GM12878 (cell line): ENCODE measurements around the gene MEAK7. TPM values are rescaled to one million over a fixed set of nuclear protein-coding genes. Genes with fewer than 3 reads are reported as not detected.

ENCODE experiments used
- ATAC-seq: fragments of 200-7000 bp; cut with Tn5 transposase; 3 replicates; pipeline ENCODE4 v1.9.1; 2020; ENCODE audit warnings: mild to moderate bottlenecking, moderate library complexity
- BruUV-seq: library from RNA; stranded (reverse); fragments of 400-500 nt; replicated peaks from 2 replicates; lab custom pipeline; 2021; lab: Mats Ljungman, UMichigan
- CTCF ChIA-PET: fragments of 300-600 bp; sonication (Branson Sonifier 250); formaldehyde crosslinking; extraction: SDS; loops from one replicate; lab custom pipeline; 2021; ENCODE audit warnings: inconsistent platforms; lab: Yijun Ruan, JAX
- POLR2A ChIA-PET: fragments of 350-600 bp; formaldehyde crosslinking; extraction: SDS; loops from one replicate; lab custom pipeline; 2021; ENCODE audit warnings: inconsistent platforms; lab: Charles Lee
- RAD21 ChIA-PET: fragments of 300-600 bp; sonication (Branson Sonifier 250); formaldehyde crosslinking; loops from one replicate; lab custom pipeline; 2023; ENCODE audit warnings: antibody characterized with exemption; ENCODE audit not compliant: unreplicated experiment; lab: Charles Lee
- SMC1A ChIA-PET: fragments of 300-600 bp; sonication (Branson Sonifier 250); formaldehyde crosslinking; loops from one replicate; lab custom pipeline; 2023; ENCODE audit not compliant: unreplicated experiment, uncharacterized antibody; lab: Charles Lee
- DNase-seq: peaks from one replicate; pipeline ENCODE4 v3.0.0-alpha.2; 2011; ENCODE audit warnings: low read depth, low spot score
- FAIRE-seq: peaks from 3 replicates; lab custom pipeline; 2011; peaks lifted over from hg19 to GRCh38; lab: Jason Lieb, UNC
- H2AFZ ChIP-seq: 2 replicates; pipeline ENCODE4 v1.6.0; 2011; ENCODE audit warnings: low read depth, low read length, control low read depth; ENCODE audit not compliant: control insufficient read depth
- H3K27ac ChIP-seq: 2 replicates; pipeline ENCODE4 v1.5.1; 2011; ENCODE audit warnings: control low read depth; ENCODE audit not compliant: control insufficient read depth, insufficient read depth
- H3K27me3 ChIP-seq, 2 experiments: replicated peaks in 1 of 2; 2 replicates each; pipeline versions ENCODE4 v1.6.0 to v1.6.1; 2011; ENCODE audit warnings: low read length in 1 of 2; ENCODE audit not compliant: control insufficient read depth in 2 of 2, insufficient read depth in 2 of 2
- H3K36me3 ChIP-seq, 2 experiments: 2 replicates each; pipeline ENCODE4 v1.5.1; 2011; ENCODE audit warnings: low read length in 1 of 2; ENCODE audit not compliant: control insufficient read depth in 2 of 2, insufficient read depth in 2 of 2
- H3K4me1 ChIP-seq: 2 replicates; pipeline ENCODE4 v1.6.1; 2011; ENCODE audit warnings: mild to moderate bottlenecking, low read length, moderate library complexity, mixed read lengths; ENCODE audit not compliant: control insufficient read depth, insufficient read depth
- H3K4me2 ChIP-seq: 2 replicates; pipeline ENCODE4 v1.6.0; 2011; ENCODE audit warnings: control low read depth; ENCODE audit not compliant: control insufficient read depth, insufficient read depth
- H3K4me3 ChIP-seq: fragments of 200-600 bp; sonication (generic); 2 replicates; pipeline ENCODE4 v1.5.1; 2016
- H3K79me2 ChIP-seq: 2 replicates; pipeline ENCODE4 v1.6.0; 2011; ENCODE audit warnings: low read length; ENCODE audit not compliant: control insufficient read depth, insufficient read depth
- H3K9ac ChIP-seq: 2 replicates; pipeline ENCODE4 v1.8.0; 2011; ENCODE audit warnings: low read length, control low read depth, mixed read lengths; ENCODE audit not compliant: control insufficient read depth, insufficient read depth
- H3K9me3 ChIP-seq: replicated peaks from 3 replicates; pipeline ENCODE4 v1.5.1; 2011; ENCODE audit warnings: mild to moderate bottlenecking, low read length; ENCODE audit not compliant: control insufficient read depth, insufficient read depth
- H4K20me1 ChIP-seq: 2 replicates; pipeline ENCODE4 v1.6.0; 2011; ENCODE audit not compliant: control insufficient read depth, insufficient read depth
- MYB ChIP-seq: fragments of 150-350 bp; IDR thresholded peaks from 2 replicates; pipeline ENCODE4 v1.6.1; 2014; ENCODE audit warnings: mild to moderate bottlenecking, low read depth, low read length, borderline replicate concordance
- SIX5 ChIP-seq: IDR thresholded peaks from 2 replicates; pipeline ENCODE4 v1.6.1; 2011; ENCODE audit warnings: mild to moderate bottlenecking, low read depth, low read length, moderate library complexity; ENCODE audit not compliant: severe bottlenecking
- SUZ12 ChIP-seq: fragments of 200-600 bp; sonication (generic); IDR thresholded peaks from one replicate; pipeline ENCODE4 v1.6.1; 2018; ENCODE audit warnings: antibody characterized with exemption, mild to moderate bottlenecking; ENCODE audit not compliant: unreplicated experiment
- WGBS: methylation state at CpG from one replicate; pipeline ENCODE4 v1.1.6; 2016; ENCODE audit warnings: low lambda C conversion rate; ENCODE audit not compliant: insufficient replicate concordance, insufficient coverage; ENCODE audit errors: missing lambda C conversion rate; 5-methylcytosine and 5-hydroxymethylcytosine counted together
- in situ Hi-C: fragments of 300-500 bp; cut with MboI; formaldehyde crosslinking; loops from 9 replicates; pipeline ENCODE4 v1.14.3; 2018; ENCODE audit warnings: mixed read lengths
- intact Hi-C: fragments of 100-400 bp; cut with micrococcal nuclease; formaldehyde crosslinking; loops from one replicate; pipeline ENCODE4 v1.14.2; 2022; ENCODE audit not compliant: unreplicated experiment
- polyA plus RNA-seq, 11 experiments: library from polyadenylated mRNA; depleted of rRNA in 4 of 11; unstranded in 6 of 11; stranded (reverse) in 5 of 11; fragments of >200 nt; fragmentation: Nextera tagmentation in 4 of 11; fragmentation: Illumina TruSeq in 1 of 11; extraction: Ambion mirVana in 4 of 11; extraction: Trizol in 1 of 11; gene quantifications; 1 replicate in 1 of 11; 2 replicates in 10 of 11; pipeline versions ENCODE4 v1.2.1 to v1.2.3, GENCODE V29; 2011 to 2016; ENCODE audit warnings: inconsistent platforms in 2 of 11, missing spikeins in 2 of 11, low read depth in 1 of 11
- total RNA-seq, 4 experiments: library from RNA; depleted of rRNA in 3 of 4; stranded (reverse); fragments of >200 nt in 3 of 4; fragmentation: Illumina TruSeq in 1 of 4; extraction: Trizol in 1 of 4; gene quantifications; 2 replicates each; pipeline versions ENCODE4 v1.2.1 to v1.2.3, GENCODE V29; 2013 to 2021
- TF ChIP-seq, protein P1 (sequence below): fragments of 450-650 bp; formaldehyde crosslinking; IDR thresholded peaks from 2 replicates; pipeline ENCODE4 v1.4.0; 2022; ENCODE audit warnings: mild to moderate bottlenecking, moderate library complexity
- TF ChIP-seq, protein P2 (sequence below): fragments of 450-650 bp; IDR thresholded peaks from 2 replicates; pipeline ENCODE4 v1.6.1; 2017; ENCODE audit warnings: mild to moderate bottlenecking
- TF ChIP-seq, protein P3 (sequence below): fragments of 450-650 bp; IDR thresholded peaks from 2 replicates; pipeline ENCODE4 v1.6.1; 2016; ENCODE audit warnings: mild to moderate bottlenecking

The MEAK7 gene
- total and polyA plus RNA-seq, 10 of the 15 experiments (the other 5 are each of a cell fraction or from before 2014, with no cell fraction given), result 1.4 to 11.9 (median 6.4) TPM

DNA sequence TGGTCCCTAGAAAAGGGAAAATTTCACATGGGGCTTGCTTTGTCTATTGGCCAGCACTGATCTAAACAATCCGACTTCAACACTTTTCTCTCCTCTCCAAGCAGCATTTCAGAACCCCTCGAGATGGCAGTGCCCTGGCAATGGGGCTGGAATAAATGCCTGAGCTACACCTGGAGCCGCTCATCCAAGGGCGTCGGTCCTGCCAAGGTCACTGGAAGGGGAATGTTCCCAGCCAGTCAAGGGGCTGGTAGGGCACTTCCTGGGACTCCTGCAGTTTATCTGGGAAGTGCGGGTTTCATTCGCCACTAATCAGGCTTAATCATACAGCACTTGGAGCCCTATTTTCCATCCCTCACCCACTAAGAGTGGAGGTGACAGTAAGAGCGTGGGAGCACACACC is 17.1 kb downstream of the MEAK7 start (continued):
- TF ChIP-seq, protein P1, sequence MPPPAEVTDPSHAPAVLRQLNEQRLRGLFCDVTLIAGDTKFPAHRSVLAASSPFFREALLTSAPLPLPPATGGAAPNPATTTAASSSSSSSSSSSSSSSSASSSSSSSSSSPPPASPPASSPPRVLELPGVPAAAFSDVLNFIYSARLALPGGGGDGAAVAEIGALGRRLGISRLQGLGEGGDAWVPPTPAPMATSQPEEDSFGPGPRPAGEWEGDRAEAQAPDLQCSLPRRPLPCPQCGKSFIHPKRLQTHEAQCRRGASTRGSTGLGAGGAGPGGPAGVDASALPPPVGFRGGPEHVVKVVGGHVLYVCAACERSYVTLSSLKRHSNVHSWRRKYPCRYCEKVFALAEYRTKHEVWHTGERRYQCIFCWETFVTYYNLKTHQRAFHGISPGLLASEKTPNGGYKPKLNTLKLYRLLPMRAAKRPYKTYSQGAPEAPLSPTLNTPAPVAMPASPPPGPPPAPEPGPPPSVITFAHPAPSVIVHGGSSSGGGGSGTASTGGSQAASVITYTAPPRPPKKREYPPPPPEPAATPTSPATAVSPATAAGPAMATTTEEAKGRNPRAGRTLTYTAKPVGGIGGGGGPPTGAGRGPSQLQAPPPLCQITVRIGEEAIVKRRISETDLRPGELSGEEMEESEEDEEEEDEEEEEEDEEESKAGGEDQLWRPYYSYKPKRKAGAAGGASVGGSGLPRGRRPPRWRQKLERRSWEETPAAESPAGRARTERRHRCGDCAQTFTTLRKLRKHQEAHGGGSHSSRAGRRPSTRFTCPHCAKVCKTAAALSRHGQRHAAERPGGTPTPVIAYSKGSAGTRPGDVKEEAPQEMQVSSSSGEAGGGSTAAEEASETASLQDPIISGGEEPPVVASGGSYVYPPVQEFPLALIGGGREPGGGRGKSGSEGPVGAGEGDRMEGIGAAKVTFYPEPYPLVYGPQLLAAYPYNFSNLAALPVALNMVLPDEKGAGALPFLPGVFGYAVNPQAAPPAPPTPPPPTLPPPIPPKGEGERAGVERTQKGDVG (CRISPR knock-in tag), result no peak
- TF ChIP-seq, protein P2, sequence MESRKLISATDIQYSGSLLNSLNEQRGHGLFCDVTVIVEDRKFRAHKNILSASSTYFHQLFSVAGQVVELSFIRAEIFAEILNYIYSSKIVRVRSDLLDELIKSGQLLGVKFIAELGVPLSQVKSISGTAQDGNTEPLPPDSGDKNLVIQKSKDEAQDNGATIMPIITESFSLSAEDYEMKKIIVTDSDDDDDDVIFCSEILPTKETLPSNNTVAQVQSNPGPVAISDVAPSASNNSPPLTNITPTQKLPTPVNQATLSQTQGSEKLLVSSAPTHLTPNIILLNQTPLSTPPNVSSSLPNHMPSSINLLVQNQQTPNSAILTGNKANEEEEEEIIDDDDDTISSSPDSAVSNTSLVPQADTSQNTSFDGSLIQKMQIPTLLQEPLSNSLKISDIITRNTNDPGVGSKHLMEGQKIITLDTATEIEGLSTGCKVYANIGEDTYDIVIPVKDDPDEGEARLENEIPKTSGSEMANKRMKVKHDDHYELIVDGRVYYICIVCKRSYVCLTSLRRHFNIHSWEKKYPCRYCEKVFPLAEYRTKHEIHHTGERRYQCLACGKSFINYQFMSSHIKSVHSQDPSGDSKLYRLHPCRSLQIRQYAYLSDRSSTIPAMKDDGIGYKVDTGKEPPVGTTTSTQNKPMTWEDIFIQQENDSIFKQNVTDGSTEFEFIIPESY, result no peak
- TF ChIP-seq SIX5, result no peak

DNA sequence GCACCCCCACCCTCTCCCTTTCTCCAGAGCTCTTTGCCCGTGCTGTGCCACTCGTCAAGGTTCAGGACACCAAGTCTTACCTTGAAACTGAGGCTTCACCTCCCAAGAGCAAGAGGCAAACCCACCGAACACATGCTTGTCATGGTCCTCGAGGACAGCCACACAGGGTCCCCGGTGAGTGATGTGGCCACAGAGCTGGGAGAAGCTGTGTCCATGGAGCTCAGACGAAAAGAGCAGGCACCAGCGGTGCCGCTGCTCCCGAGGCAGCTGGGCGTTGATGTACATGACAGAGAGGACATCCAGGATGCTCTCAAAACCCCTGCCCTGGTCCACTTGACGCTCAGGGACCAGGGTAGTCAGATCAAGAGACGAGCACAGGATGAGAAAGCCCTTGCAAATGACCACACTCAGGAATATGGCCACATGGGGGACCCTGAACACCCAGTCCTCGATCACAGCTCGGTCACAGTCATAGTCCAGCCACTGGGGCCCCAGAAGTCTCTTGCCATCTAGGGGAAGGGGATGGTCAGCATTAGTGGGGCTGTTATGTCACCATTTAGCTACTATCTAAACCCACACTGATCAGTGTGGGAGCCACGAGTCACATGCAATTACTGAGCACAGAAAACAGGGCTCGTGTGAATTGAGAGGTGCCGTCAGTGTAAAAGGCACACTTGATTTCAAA is 17.8 kb downstream of the MEAK7 start:
- TF ChIP-seq, protein P3, sequence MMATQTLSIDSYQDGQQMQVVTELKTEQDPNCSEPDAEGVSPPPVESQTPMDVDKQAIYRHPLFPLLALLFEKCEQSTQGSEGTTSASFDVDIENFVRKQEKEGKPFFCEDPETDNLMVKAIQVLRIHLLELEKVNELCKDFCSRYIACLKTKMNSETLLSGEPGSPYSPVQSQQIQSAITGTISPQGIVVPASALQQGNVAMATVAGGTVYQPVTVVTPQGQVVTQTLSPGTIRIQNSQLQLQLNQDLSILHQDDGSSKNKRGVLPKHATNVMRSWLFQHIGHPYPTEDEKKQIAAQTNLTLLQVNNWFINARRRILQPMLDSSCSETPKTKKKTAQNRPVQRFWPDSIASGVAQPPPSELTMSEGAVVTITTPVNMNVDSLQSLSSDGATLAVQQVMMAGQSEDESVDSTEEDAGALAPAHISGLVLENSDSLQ, result no peak
- TF ChIP-seq MYB, result no peak
- TF ChIP-seq SUZ12, result no peak
- WGBS, result 83% methylated on average over 17 of the region's 17 CpGs
- ChIA-PET POLR2A (no interaction called here), CTCF (interaction anchor here (0.6 to 1.3 kb wide), 4 partner anchors 20 to 971 kb away, joined by 3 to 4 read pairs (median 3); no protein-coding TSS in a partner anchor), SMC1A (no interaction called here), RAD21 (no interaction called here)
- Histone ChIP-seq H3K36me3 (no peaks in the 10 kb centered on the region; a peak in 2 of 4 replicates), H2AFZ (no peak overlapping the region), H3K9me3 (no peaks in the 10 kb centered on the region), H3K27ac (no peak overlapping the region), H3K4me3 (no peak overlapping the region), H3K9ac (no peak overlapping the region), H3K27me3 (no peaks in the 10 kb centered on the region), H3K79me2 (no peaks in the 10 kb centered on the region), H3K4me2 (no peak overlapping the region), H3K4me1 (no peaks in the 10 kb centered on the region), H4K20me1 (no peaks in the 10 kb centered on the region)
- ATAC-seq, result no peak
- intact Hi-C loops, result loop anchor here (5.0 kb wide), 1 partner anchor 404 kb away; no protein-coding TSS in a partner anchor
- FAIRE-seq, result no peak
- in situ Hi-C loops, result no loop called here
- no peak for DNase-seq
- no TSS peak for BruUV-seq
